MM.1S (cell line): Measurements from ENCODE around the gene TRIM28.

Experiments
- CTCF ChIP-seq: fragments of 300-600 bp; sonication (generic); IDR thresholded peaks from 2 replicates; pipeline ENCODE4 v1.5.1; 2016; ENCODE audit warnings: antibody characterized with exemption, low read length, mixed read lengths
- EZH2 ChIP-seq: fragments of 300-600 bp; sonication (generic); optimal IDR thresholded peaks from 2 replicates; pipeline ENCODE3; 2017; ENCODE audit warnings: low read depth, mild to moderate bottlenecking, antibody characterized with exemption, low read length, mixed read lengths

GRCh38 chr19:58560921-58561320 is 17.1 kb downstream of the TRIM28 start:
- TF ChIP-seq CTCF (no peak), EZH2 (no peak)
